HG03460 (cell line): ENCODE measurements around the gene TCF23.
"Not testable (repeated sequence)": the region's sequence is repeated elsewhere in the genome, so short reads cannot be mapped to it uniquely, and the experiment has no call there.

Experiments
- ATAC-seq: cut with Tn5 transposase; IDR thresholded peaks from one replicate; pipeline ENCODE4 v1.9.1; 2021; ENCODE audit not compliant: unreplicated experiment

Gene TCF23

GRCh38 chr2:27152796-27153464 is 4.1 kb downstream of the TCF23 start:
- no peak for ATAC-seq

- ATAC-seq = no peak
Observed at GRCh38 chr2:27154488-27154887, 5.7 kb downstream of the TCF23 start.

- ATAC-seq = no peak
Observed at GRCh38 chr2:27155069-27155520, 6.3 kb downstream of the TCF23 start.

GRCh38 chr2:27158468-27158867 is 9.7 kb downstream of the TCF23 start:
- no peak for ATAC-seq

DNA sequence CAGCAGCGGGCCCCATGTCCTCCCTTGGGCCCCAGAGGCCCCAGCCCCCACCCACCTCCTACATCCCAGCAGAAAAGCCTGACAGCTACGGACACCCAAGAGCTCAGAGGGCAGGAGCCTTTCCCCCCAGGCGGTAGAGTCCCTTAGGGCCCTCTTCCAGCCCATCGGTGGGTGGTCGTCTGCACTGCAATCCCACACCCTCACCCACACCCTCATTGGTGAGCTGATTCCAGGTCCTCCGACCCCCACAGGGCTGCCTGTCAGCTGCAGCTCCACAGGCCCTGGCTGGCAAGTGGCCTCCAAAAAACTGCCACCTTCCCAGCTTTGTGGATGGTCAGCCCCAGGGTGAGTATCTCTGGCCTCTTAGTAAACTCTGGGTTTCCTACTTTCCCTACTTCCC is 10.5 kb downstream of the TCF23 start:
- no peak for ATAC-seq

- ATAC-seq = no peak
Observed at GRCh38 chr2:27160191-27160590, 11.4 kb downstream of the TCF23 start.

- no peak for ATAC-seq
Observed at GRCh38 chr2:27162151-27163121, 13.6 kb downstream of the TCF23 start.

GRCh38 chr2:27164960-27165763 is 16.4 kb downstream of the TCF23 start:
- ATAC-seq = no peak

DNA sequence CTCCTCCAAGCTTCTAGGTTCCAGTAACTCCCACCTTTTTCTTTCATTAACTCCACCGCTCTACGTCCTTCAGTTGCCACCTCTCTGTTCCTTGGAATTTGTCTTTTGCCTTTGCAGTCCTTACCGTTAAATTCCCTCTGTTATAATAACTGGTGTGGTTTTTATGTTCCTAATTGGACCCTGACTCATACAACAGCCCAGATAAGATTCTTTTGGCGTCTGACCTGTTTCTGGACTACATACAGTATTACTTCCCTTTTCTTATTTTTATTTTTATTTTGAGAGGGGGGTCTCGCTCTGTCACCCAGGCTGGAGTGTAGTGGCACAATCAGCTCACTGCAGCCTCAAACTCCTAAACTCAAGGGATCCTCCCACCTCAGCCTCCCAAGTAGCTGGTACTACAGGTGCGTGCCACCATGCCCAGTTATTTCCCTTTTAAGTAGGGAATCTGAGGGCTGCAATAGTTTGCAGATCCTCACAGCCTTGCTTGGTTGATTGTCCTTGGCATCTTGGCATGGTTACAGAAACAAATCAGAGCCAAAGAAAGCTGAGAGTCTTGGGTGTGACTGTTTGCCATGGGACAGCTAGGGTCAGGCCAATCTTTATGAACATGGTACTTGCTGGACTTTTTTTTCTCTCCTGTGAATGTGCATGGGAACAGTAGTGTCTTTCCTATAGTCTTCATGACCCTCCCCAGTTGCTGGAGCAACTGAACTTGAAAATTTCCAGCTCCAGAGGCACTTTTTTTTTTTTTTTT is 22.0 kb downstream of the TCF23 start:
- ATAC-seq = no peak

- no peak for ATAC-seq
Observed at GRCh38 chr2:27171351-27171848, 22.6 kb downstream of the TCF23 start.

DNA sequence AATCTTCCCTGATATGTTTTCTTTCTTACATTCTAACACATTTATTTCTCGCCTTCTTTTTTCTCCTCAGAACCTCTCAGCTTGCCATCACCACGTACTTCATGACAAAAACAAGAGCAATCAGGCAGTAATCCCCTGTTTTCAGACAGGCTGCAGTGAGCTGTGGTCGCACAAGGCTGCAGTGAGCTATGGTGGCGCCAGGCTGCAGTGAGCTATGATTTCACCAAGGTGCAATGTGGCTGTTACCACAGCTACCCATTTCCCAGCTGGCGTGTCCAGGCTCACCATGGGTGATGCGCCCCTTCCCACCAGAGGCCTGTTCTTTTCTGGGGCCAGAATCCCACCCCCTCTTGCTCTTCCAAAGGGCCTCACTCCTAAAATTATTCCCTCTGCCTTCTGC is 25.8 kb downstream of the TCF23 start:
- no peak for ATAC-seq

DNA sequence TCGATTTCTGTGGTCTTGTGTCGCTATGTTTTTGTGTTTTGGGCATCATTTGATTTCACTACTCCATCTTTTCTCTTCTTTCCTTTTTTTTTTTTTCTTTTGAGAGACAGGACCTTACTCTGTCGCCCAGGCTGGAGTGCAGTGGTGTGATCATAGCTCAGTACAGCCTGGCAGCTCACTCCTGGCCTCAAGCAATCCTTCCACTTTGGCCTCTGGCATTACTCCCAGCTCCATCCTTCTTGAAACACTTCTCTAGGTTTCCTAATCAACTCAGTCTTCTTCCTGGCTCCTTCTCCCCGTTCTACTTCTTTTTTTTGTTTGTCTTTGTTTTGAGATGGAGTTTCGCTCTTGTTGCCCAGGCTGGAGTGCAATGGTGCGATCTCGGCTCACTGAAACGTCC is 26.5 kb downstream of the TCF23 start:
- ATAC-seq = no peak

- not testable (repeated sequence) for ATAC-seq
Observed at GRCh38 chr2:27175781-27176180, 27.0 kb downstream of the TCF23 start.

DNA sequence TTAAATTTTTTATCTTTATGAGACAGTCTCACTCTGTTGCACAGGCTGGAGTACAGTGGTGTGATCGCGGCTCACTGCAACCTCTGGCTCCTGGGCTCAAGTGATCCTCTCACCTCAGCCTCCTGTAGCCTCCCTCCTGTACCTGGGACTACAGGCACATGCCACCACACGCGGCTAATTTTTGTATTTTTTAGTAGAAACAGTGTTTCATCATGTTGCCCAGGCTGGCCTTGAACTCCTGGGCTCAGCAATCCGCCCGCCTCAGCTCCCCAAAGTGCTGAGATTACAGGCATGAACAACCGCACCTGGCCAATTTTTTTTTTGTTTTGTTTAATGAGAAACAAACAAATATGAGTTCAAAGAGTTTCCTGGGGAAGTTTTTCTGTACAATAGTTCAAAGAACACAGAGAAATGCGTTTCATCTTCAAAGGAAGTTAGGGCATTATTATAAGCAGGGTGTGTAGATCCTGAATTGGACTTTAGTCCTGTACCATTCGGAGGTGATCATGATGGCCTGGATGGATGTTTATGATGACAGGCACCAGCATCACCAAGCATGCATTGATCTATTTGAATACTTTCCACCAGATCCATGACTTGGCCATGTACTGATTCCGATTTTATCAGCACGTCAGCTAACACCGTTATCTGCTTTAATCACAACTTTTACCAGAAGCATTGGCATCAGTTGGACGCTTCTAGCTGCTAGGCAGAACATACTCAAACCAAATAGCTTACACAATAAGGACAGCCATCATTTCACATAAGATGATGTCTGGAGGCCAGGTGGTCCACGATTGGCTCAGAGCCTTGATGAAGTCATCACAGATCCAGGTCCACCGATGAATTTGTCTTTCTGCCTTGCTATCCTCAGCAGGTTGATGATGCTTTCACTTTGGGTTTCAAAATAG is 28.9 kb downstream of the TCF23 start:
- no peak for ATAC-seq

DNA sequence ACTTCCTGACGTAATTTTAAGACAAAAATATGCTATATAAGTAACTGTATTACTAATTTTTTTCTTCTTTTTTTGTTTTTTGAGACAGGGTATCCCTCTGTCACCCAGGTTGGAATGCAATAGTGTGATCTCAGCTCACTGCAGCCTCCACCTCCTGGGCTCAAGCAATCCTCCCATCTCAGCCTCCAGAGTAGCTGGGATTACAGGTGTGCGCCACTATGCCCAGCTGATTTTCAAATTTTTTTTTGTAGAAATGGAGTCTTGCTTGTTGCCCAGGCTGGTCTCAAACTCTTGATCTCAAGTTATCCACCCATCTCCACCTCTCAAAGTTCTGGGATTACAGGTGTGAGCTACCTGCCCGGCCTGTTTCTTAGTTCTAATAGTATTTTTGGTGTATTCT is 29.7 kb downstream of the TCF23 start:
- no peak for ATAC-seq

GRCh38 chr2:27179344-27180000 is 30.7 kb downstream of the TCF23 start:
- no peak for ATAC-seq

DNA sequence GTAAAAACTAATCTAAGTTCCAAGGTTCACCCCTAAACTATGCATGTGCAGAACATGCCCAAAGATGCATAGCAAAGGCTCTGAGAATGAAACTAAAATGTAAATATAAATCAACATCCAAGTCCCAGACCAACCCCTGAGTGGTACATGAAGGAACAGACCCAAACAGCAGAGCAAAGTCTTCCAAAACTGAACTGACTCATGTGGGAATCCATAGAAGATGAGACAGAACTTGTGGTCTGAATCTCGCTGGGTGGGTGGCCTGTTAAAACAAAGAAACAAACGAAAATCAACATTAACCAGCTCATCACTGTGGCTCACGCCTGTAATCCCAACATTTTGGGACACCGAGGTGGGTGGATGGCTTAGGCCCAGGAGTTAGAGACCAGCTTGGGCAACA is 33.5 kb downstream of the TCF23 start:
- ATAC-seq = no peak

- ATAC-seq = no peak
Observed at GRCh38 chr2:27184115-27184514, 35.3 kb downstream of the TCF23 start.
